Hepatocyte (in vitro differentiated cells): ENCODE results near the gene HYAL1.

Experiments used
- EZH2 ChIP-seq: fragments of 200-600 bp; sonication (generic); IDR thresholded peaks from 2 replicates; pipeline ENCODE4 v1.6.1; 2016; ENCODE audit warnings: antibody characterized with exemption, mild to moderate bottlenecking, borderline replicate concordance
- EZH2phosphoT487 ChIP-seq: fragments of 200-600 bp; sonication (generic); IDR thresholded peaks from one replicate; pipeline ENCODE4 v1.6.1; 2018; ENCODE audit warnings: antibody characterized with exemption, mild to moderate bottlenecking, low read depth, moderate library complexity; ENCODE audit not compliant: unreplicated experiment, severe bottlenecking
- TF ChIP-seq, protein P1 (sequence below): fragments of 200-600 bp; sonication (generic); IDR thresholded peaks from 2 replicates; pipeline ENCODE4 v1.5.1; 2016; ENCODE audit warnings: antibody characterized with exemption, mild to moderate bottlenecking; ENCODE audit not compliant: poor library complexity

DNA sequence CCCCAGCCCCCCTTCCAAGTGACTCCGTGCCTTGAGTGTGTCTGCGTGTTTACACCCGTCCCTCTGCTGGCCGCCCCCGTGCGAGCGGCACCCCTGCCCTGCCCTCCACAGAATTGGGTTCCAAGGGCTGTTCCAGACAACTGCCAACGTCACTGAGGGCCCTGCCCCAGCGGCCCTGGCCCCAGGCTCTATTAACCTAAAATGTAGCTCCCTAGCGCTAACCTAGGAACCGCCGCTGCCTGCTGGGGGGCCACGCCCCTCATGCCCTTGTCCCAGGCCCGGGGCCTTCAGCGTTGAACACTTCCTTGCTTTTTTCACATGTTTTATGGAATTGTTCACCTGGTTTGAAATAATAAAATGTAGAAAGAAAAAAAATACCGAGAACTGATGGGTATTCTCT, 44.4 kb downstream of the HYAL1 start:
- TF ChIP-seq, protein P1, sequence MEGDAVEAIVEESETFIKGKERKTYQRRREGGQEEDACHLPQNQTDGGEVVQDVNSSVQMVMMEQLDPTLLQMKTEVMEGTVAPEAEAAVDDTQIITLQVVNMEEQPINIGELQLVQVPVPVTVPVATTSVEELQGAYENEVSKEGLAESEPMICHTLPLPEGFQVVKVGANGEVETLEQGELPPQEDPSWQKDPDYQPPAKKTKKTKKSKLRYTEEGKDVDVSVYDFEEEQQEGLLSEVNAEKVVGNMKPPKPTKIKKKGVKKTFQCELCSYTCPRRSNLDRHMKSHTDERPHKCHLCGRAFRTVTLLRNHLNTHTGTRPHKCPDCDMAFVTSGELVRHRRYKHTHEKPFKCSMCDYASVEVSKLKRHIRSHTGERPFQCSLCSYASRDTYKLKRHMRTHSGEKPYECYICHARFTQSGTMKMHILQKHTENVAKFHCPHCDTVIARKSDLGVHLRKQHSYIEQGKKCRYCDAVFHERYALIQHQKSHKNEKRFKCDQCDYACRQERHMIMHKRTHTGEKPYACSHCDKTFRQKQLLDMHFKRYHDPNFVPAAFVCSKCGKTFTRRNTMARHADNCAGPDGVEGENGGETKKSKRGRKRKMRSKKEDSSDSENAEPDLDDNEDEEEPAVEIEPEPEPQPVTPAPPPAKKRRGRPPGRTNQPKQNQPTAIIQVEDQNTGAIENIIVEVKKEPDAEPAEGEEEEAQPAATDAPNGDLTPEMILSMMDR = no peak
- TF ChIP-seq EZH2 (no peak), EZH2phosphoT487 (no peak)
